H1 (cell line): ENCODE data around the gene UBE2E1. TPM values are rescaled to one million over a fixed set of nuclear protein-coding genes. Genes with fewer than 3 reads are reported as not detected.

Source experiments
- CHD7 ChIP-seq: fragments of 300-600 bp; sonication (generic); IDR thresholded peaks from 2 replicates; pipeline ENCODE4 v1.7.1; 2012; ENCODE audit warnings: low read length, moderate library complexity, mild to moderate bottlenecking, inconsistent platforms; ENCODE audit not compliant: insufficient replicate concordance
- polyA plus RNA-seq, 7 experiments: library from polyadenylated mRNA; depleted of rRNA in 3 of 7; stranded (reverse) in 5 of 7; unstranded in 2 of 7; fragments of >200 nt in 5 of 7; fragments of 200-250 nt in 2 of 7; gene quantifications; 1 replicate in 5 of 7; 2 replicates in 1 of 7; 4 replicates in 1 of 7; pipeline versions ENCODE4 v1.2.1 to v1.2.3, GENCODE V29; 2011 to 2013; ENCODE audit warnings: missing spikeins in 2 of 7, mixed read lengths in 2 of 7
- total RNA-seq: library from RNA; stranded (reverse); fragmentation: NEBNext Ultra II Directional; extraction: Animal tissue kit (Norgen Biotek cat#: 25700); gene quantifications from 2 replicates; pipeline ENCODE4 v1.2.1, GENCODE V29; 2021

The UBE2E1 gene
- total and polyA plus RNA-seq, 2 of the 8 experiments (the other 6 are each of a cell fraction or from before 2014, with no cell fraction given) = 109 to 141 TPM

- TF ChIP-seq CHD7 = no peak
These were observed 27.3 kb upstream of the UBE2E1 start (continued) for GRCh38 chr3:23778446-23778845.
